ENCODE data around the gene RGR. TPM values are rescaled to one million over a fixed set of nuclear protein-coding genes. Genes with fewer than 3 reads are reported as not detected.

RGR gene
- total RNA-seq, 4 donors from 2014 or later, result 0.33 to 2.5 (median 1.4) TPM; not detected in 1

- Histone ChIP-seq H3K4me1 (no peaks in the 10 kb centered on the region), H3K36me3 (no peaks in the 10 kb centered on the region), H3K4me3 (no peak overlapping the region), H3K27me3 (peaks cover 0 to 53% (median 7%) of the 10 kb centered on the region in 4 donors), H3K9me3 (no peaks in the 10 kb centered on the region), H3K27ac (replicated peaks in 1 of 4) (no peak overlapping the region)
- intact Hi-C loops (cut with DNase I), result no loop called here
- WGBS, result 80% methylated on average over 10 of the region's 11 CpGs
- TF ChIP-seq POLR2AphosphoS5 (IDR thresholded peaks at IDR 0.05), result no peak
- TF ChIP-seq CTCF (IDR thresholded peaks at IDR 0.05), result no peak
- TF ChIP-seq EP300 (IDR thresholded peaks at IDR 0.05), result no peak
- no peak for TF ChIP-seq POLR2A (IDR thresholded peaks at IDR 0.05; ENCODE audit: low read depth)
- DNase-seq (ENCODE audit: extremely low spot score), result no peak
These were observed 44.2 kb upstream of the RGR start for GRCh38 chr10:84200537-84201243.

- Histone ChIP-seq H3K36me3 (no peaks in the 10 kb centered on the region), H3K27ac (replicated peaks in 1 of 4) (no peak overlapping the region), H3K27me3 (peaks cover 0 to 53% (median 2%) of the 10 kb centered on the region in 4 donors), H3K4me1 (no peaks in the 10 kb centered on the region), H3K4me3 (no peak overlapping the region), H3K9me3 (no peaks in the 10 kb centered on the region)
- WGBS, result 81% methylated on average over 4 of the region's 6 CpGs
- intact Hi-C loops (cut with DNase I), result no loop called here
- TF ChIP-seq CTCF (IDR thresholded peaks at IDR 0.05), result no peak
- no peak for TF ChIP-seq POLR2A (IDR thresholded peaks at IDR 0.05; ENCODE audit: low read depth)
- no peak for TF ChIP-seq EP300 (IDR thresholded peaks at IDR 0.05)
- no peak for TF ChIP-seq POLR2AphosphoS5 (IDR thresholded peaks at IDR 0.05)
- DNase-seq (ENCODE audit: extremely low spot score), result no peak
These were observed 43.6 kb upstream of the RGR start for GRCh38 chr10:84201244-84201606.

GRCh38 chr10:84201682-84202081 lies 43.2 kb upstream of the RGR start:
- WGBS, result 86% methylated on average over 1 of the region's 11 CpGs
- H3K4me3 ChIP-seq, result no peak overlapping the region
- intact Hi-C loops (cut with DNase I), result no loop called here
- H3K4me1 ChIP-seq, result no peaks in the 10 kb centered on the region
- H3K36me3 ChIP-seq, result no peaks in the 10 kb centered on the region
- no peak for TF ChIP-seq POLR2AphosphoS5 (IDR thresholded peaks at IDR 0.05)
- no peak for TF ChIP-seq EP300 (IDR thresholded peaks at IDR 0.05)
- TF ChIP-seq CTCF (IDR thresholded peaks at IDR 0.05), result no peak
- no peak for TF ChIP-seq POLR2A (IDR thresholded peaks at IDR 0.05; ENCODE audit: low read depth)
- no peak overlapping the region for H3K27ac ChIP-seq (replicated peaks in 1 of 4)
- peaks cover 0 to 53% (median 0%) of the 10 kb centered on the region in 4 donors for H3K27me3 ChIP-seq
- no peaks in the 10 kb centered on the region for H3K9me3 ChIP-seq
- DNase-seq (ENCODE audit: extremely low spot score), result no peak

GRCh38 chr10:84202349-84202748 lies 42.5 kb upstream of the RGR start:
- Histone ChIP-seq H3K4me3 (no peak overlapping the region), H3K36me3 (no peaks in the 10 kb centered on the region), H3K27ac (replicated peaks in 1 of 4) (no peak overlapping the region), H3K9me3 (no peaks in the 10 kb centered on the region), H3K4me1 (no peaks in the 10 kb centered on the region), H3K27me3 (peaks cover 0 to 53% (median 0%) of the 10 kb centered on the region in 4 donors)
- intact Hi-C loops (cut with DNase I), result no loop called here
- 93% methylated on average over 5 of the region's 5 CpGs for WGBS
- TF ChIP-seq POLR2AphosphoS5 (IDR thresholded peaks at IDR 0.05) (no peak), EP300 (IDR thresholded peaks at IDR 0.05) (no peak), CTCF (IDR thresholded peaks at IDR 0.05) (no peak)
- no peak for DNase-seq (ENCODE audit: extremely low spot score)

GRCh38 chr10:84204122-84204521 lies 40.7 kb upstream of the RGR start:
- TF ChIP-seq POLR2AphosphoS5 (IDR thresholded peaks at IDR 0.05), result no peak
- TF ChIP-seq EP300 (IDR thresholded peaks at IDR 0.05), result no peak
- no peak for TF ChIP-seq POLR2A (IDR thresholded peaks at IDR 0.05; ENCODE audit: low read depth)
- no peak for TF ChIP-seq CTCF (IDR thresholded peaks at IDR 0.05)
- 85% methylated on average over 4 of the region's 4 CpGs for WGBS

More at GRCh38 chr10:84204122-84204521, 40.7 kb upstream of the RGR start:
- Histone ChIP-seq H3K27me3 (peaks cover 0 to 45% (median 0%) of the 10 kb centered on the region in 4 donors), H3K9me3 (no peaks in the 10 kb centered on the region), H3K4me3 (no peak overlapping the region), H3K4me1 (no peaks in the 10 kb centered on the region), H3K36me3 (no peaks in the 10 kb centered on the region), H3K27ac (replicated peaks in 1 of 4) (no peak overlapping the region)
- intact Hi-C loops (cut with DNase I), result no loop called here
- DNase-seq (ENCODE audit: extremely low spot score), result no peak

Data from esophagus muscularis mucosa (tissue), 4 donors.